Ascending aorta (tissue), 2 donors: ENCODE data around the gene NR4A1. TPM values are rescaled to one million over a fixed set of nuclear protein-coding genes. Genes with fewer than 3 reads are reported as not detected.

Experiments
- DNase-seq, 2 donors: peaks; one replicate each; pipeline ENCODE4 v3.0.0-alpha.2; 2019; ENCODE audit warnings: low spot score in 2 of 2
- H3K27ac ChIP-seq, 2 donors: fragments of 200-600 bp; sonication (generic); one replicate each; pipeline ENCODE4 v1.5.1; 2016 to 2017; ENCODE audit warnings: mild to moderate bottlenecking in 1 of 2
- H3K27me3 ChIP-seq: fragments of 200-600 bp; sonication (generic); one replicate; pipeline ENCODE4 v1.5.1; 2017
- H3K36me3 ChIP-seq, 2 donors: fragments of 200-600 bp; sonication (generic); one replicate each; pipeline ENCODE4 v1.5.1; 2016
- H3K4me1 ChIP-seq, 2 donors: fragments of 200-600 bp; sonication (generic); one replicate each; pipeline ENCODE4 v1.5.1; 2016 to 2017; ENCODE audit warnings: mild to moderate bottlenecking in 1 of 2
- H3K4me3 ChIP-seq, 2 donors: fragments of 200-600 bp; sonication (generic); one replicate each; pipeline ENCODE4 v1.5.1; 2016 to 2017; ENCODE audit warnings: mild to moderate bottlenecking in 1 of 2
- H3K9me3 ChIP-seq, 2 donors: fragments of 200-600 bp; sonication (generic); one replicate each; pipeline ENCODE4 v1.5.1; 2016
- intact Hi-C: fragments of 100-400 bp; cut with DNase I; formaldehyde crosslinking; loops from one replicate; pipeline ENCODE4 v1.15.1; 2023
- total RNA-seq: library from RNA; depleted of rRNA; stranded (reverse); fragments of >200 nt; gene quantifications from one replicate; pipeline ENCODE4 v1.1.0, GENCODE V29; 2016
- TF ChIP-seq, protein P1 (sequence below), 3 experiments: fragments of 200-600 bp in 2 of 3; fragments of 450-650 bp in 1 of 3; sonication (generic) in 2 of 3; IDR thresholded peaks; one replicate each; pipeline ENCODE4 v1.5.1; 2016 to 2019; ENCODE audit warnings: antibody characterized with exemption in 3 of 3, mild to moderate bottlenecking in 1 of 3, moderate library complexity in 1 of 3

The NR4A1 gene
- total RNA-seq, 1 donor from 2014 or later, result 722 TPM

DNA sequence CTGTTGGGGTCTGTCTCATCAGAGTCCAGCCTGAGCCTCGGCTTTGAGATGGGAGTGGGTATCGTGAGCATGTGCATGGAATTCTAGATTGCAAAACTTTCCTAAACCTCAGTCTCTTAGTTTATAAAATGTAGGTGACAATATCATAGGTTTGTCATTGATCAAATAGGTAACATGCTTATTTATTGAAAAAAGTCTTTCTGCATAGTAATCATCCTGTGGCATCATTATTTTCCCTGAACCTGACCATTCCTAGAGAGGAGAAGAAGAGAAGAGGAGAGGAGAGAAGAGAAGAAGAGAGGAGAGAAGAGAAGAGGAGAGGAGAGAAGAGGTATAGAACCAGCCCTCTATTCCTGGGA, 32.4 kb downstream of the NR4A1 start:
- intact Hi-C loops, result loop anchor here (1.0 kb wide), 2 partner anchors 58 to 79 kb away; no protein-coding TSS in a partner anchor
- TF ChIP-seq, protein P1, sequence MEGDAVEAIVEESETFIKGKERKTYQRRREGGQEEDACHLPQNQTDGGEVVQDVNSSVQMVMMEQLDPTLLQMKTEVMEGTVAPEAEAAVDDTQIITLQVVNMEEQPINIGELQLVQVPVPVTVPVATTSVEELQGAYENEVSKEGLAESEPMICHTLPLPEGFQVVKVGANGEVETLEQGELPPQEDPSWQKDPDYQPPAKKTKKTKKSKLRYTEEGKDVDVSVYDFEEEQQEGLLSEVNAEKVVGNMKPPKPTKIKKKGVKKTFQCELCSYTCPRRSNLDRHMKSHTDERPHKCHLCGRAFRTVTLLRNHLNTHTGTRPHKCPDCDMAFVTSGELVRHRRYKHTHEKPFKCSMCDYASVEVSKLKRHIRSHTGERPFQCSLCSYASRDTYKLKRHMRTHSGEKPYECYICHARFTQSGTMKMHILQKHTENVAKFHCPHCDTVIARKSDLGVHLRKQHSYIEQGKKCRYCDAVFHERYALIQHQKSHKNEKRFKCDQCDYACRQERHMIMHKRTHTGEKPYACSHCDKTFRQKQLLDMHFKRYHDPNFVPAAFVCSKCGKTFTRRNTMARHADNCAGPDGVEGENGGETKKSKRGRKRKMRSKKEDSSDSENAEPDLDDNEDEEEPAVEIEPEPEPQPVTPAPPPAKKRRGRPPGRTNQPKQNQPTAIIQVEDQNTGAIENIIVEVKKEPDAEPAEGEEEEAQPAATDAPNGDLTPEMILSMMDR (IDR thresholded peaks at IDR 0.05), result no peak
- H3K27ac ChIP-seq, result no peak overlapping the region
- H3K4me3 ChIP-seq, result no peak overlapping the region
- peaks cover 3 to 8% of the 10 kb centered on the region in 2 donors for H3K36me3 ChIP-seq
- no peaks in the 10 kb centered on the region for H3K9me3 ChIP-seq
- H3K27me3 ChIP-seq, result no peaks in the 10 kb centered on the region
- DNase-seq, result no peak
- H3K4me1 ChIP-seq, result peaks cover 7 to 21% of the 10 kb centered on the region in 2 donors

- Histone ChIP-seq H3K36me3 (peaks cover 3 to 6% of the 10 kb centered on the region in 2 donors), H3K27ac (no peak overlapping the region), H3K9me3 (no peaks in the 10 kb centered on the region), H3K27me3 (no peaks in the 10 kb centered on the region), H3K4me3 (no peak overlapping the region), H3K4me1 (peaks cover 7 to 21% of the 10 kb centered on the region in 2 donors)
- intact Hi-C loops, result no loop called here
- TF ChIP-seq, protein P1 (IDR thresholded peaks at IDR 0.05), result no peak
- DNase-seq, result no peak
Measured at GRCh38 chr12:52084491-52085231, 33.4 kb downstream of the NR4A1 start.

DNA sequence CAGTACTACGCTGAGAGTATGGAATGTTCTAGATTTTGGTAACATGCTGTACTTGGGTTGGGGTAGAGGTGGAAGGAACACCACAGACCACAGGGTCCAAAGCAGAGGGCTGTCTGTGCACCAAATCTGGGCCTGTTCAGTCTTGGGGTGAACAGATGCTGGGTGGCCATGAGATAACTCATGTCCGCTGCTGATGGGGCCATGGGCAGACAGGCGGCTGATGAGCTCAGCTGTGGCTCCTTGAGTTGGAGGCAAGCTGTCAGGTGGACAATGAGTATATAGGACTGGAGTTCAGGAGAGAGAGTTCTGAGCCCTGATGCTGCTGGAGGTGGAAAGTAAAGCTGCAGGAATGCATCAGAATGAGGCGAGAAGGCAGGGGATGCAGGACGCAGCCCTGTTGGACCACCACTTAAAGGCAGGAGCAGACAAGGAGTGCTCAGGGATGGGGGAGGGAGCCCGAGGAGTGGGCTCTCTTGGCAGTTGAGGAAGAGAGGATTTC, 34.5 kb downstream of the NR4A1 start:
- Histone ChIP-seq H3K27ac (no peak overlapping the region), H3K36me3 (no peaks in the 10 kb centered on the region), H3K4me1 (peaks cover 7 to 21% of the 10 kb centered on the region in 2 donors), H3K27me3 (no peaks in the 10 kb centered on the region), H3K9me3 (no peaks in the 10 kb centered on the region), H3K4me3 (no peak overlapping the region)
- DNase-seq, result no peak
- intact Hi-C loops, result no loop called here
- TF ChIP-seq, protein P1 (IDR thresholded peaks at IDR 0.05), result no peak

DNA sequence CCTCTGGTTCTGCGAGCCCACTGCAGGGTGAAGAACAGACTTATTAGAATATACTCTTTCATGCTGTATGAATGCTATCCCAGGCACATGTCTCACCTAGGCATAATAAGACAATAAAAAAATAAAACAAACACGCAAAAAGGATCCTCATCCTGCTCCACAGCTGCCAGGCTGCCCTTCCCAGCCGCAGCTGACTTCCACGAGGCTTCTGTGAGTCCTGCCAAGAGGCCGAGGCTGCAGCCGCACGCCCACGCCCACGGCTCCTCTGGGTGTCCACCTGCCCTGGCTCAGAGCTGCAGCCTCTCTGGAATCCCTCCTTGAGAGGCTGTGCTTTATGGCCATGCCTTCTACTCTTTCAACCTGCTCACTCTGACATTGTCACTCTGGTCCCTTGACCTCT, 35.1 kb downstream of the NR4A1 start:
- Histone ChIP-seq H3K27me3 (no peaks in the 10 kb centered on the region), H3K36me3 (no peaks in the 10 kb centered on the region), H3K4me1 (peaks cover 7 to 16% of the 10 kb centered on the region in 2 donors), H3K27ac (no peak overlapping the region), H3K4me3 (no peak overlapping the region), H3K9me3 (no peaks in the 10 kb centered on the region)
- TF ChIP-seq, protein P1 (IDR thresholded peaks at IDR 0.05), result no peak
- intact Hi-C loops, result no loop called here
- DNase-seq, result no peak

- no peaks in the 10 kb centered on the region for H3K27me3 ChIP-seq
- H3K4me3 ChIP-seq, result no peak overlapping the region
- intact Hi-C loops, result no loop called here
- no peaks in the 10 kb centered on the region for H3K36me3 ChIP-seq
- no peak overlapping the region for H3K27ac ChIP-seq
- TF ChIP-seq, protein P1 (IDR thresholded peaks at IDR 0.05), result no peak
- peak in 1 of 2 donors; percentile 56 for DNase-seq
- H3K9me3 ChIP-seq, result no peaks in the 10 kb centered on the region
- H3K4me1 ChIP-seq, result peaks cover 0 to 10% of the 10 kb centered on the region in 2 donors
Measured at GRCh38 chr12:52086944-52087835, 35.9 kb downstream of the NR4A1 start.
